NCI-H128 (cell line): ENCODE data around the gene CYBA.
"Not testable (repeated sequence)": the region's sequence is repeated elsewhere in the genome, so short reads cannot be mapped to it uniquely, and the experiment has no call there.

Experiments
- DNase-seq: peaks from one replicate; lab custom pipeline; 2025; ENCODE audit not compliant: unreplicated experiment; lab: John Stamatoyannopoulos, UW

CYBA gene

DNA sequence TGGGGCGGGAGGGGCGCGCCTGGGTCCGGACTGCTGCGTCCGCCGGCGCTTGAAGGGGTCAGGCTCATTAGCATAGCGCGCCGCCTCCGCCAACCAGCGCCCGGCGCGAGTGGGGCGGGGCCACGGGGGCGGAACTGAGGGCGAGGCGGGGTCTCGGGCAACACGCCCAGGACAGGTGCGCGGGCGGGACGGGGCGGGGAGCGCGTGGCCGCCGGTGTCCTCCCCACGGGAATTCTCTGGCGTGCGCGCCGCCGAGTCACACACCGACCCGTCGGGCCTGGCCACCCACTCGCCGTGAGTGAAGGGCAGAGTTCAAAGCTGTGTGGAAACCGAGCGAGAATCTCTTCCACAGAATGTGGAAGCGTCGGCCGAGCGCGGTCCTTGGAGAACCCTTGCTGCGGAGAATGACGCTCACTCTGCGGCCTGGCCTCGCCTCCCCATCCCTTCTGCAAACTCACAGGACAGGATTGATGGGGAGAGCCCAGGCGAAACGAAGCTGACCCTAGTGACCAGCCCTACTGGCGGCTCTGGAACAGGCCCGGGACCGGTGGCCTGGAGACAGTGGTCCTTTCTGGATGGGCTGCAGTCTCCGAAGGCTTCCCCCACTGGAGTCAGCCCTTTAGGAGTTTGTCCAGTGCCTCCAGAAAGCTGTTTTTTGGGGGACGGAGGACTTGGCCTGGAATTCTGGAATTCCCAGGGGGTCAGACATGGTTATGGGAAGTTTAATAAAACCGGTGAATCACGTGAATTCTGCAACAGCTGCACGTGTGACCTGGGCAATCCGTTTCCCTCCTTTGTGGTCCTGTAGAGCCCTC is 35.8 kb upstream of the CYBA start, which contains the start of gene SNAI3:
SNAI3 (minus strand) TSS at position 69 of the 815 bp plus-strand sequence. CDS start 101 bp downstream, outside the sequence.
- DNase-seq: peak; percentile 23

DNA sequence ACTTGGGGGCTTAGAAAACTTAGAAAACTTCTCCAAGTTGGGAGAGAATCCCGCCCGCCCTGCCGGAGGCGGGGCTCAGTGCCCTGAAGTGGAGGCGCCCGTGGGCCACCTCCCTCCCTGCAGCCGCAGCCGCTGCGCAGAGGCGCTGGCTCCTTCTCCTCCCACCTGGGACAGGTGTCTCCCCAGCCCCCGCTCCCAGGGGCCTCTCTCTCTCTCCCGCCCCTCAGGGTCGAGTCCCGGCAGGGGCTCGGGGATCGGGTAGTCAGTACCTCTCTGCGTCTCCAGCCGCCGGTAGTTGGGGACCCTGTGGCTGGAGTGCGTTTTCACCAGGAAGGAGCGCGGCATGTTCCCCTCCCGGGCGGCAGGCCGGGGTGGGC is 35.2 kb upstream of the CYBA start:
- no peak for DNase-seq

DNA sequence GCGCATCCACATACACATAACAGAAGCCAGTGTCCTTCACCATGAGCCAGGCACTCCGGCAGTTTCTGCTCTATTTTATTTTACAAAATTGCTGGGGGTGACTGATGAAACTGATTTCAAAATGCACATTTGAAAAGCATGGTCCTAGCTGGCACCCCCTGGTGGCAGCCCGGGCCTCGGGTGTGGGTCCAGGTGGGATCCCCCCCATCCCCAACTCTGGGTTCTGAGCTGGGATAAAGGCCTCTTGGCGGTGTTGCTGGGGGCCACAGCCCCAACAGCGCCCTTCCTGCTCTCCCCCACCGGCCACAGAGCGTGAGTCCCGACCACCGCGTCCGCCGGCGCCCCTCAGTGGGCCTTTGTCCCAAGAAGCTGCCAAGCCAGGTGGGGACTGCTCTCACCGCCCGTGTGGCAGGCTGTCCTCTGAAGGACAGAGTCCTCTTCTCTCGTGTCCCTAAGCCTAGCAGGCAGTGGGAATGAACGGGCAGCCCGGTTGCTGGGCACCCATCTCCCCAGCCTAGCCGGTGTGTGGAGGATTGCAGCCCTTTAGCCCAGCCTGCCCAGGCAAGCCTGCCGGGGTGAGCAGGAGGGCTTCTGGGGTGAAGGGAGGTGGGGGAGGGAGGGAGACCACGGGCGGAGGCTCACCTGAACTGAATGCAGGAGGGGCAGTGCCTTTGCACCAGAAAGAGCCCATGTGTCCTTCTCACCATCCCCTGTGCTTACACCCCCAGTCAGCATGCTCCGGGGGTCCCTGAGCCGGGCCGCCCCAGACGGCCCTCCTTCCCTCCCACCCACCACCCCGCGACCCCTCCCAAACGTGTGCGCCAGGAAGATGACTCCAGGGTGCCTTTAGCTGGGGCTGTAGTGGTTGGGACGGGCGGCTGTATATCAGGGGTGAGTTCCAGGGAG is 34.6 kb upstream of the CYBA start:
- DNase-seq: no peak

DNA sequence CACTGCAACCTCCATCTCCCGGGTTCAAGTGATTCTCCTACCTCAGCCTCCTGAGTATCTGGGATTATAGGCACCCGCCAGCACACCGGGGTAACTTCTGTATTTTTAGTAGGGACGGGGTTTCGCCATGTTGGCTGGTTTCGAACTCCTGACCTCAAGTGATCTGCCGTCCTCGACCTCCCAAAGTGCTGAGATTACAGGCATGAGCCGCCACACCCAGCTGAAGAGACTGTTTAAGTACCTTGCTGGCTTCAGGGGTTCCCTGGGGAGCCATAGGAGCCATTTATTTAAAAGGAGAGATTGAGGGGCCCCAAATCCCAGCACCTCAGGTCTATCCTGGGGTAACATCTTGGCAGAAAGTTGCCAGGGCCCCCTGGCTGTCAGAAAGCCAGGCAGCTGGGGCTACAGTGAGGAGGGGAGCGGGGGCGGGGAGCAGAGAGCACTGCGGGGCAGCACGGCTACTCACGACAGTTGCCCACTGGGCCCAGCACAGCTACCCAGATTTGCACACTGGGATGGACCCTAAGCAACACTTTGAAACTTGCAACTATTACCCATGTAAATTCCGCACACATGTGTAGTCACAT is 33.8 kb upstream of the CYBA start:
- no peak for DNase-seq

DNA sequence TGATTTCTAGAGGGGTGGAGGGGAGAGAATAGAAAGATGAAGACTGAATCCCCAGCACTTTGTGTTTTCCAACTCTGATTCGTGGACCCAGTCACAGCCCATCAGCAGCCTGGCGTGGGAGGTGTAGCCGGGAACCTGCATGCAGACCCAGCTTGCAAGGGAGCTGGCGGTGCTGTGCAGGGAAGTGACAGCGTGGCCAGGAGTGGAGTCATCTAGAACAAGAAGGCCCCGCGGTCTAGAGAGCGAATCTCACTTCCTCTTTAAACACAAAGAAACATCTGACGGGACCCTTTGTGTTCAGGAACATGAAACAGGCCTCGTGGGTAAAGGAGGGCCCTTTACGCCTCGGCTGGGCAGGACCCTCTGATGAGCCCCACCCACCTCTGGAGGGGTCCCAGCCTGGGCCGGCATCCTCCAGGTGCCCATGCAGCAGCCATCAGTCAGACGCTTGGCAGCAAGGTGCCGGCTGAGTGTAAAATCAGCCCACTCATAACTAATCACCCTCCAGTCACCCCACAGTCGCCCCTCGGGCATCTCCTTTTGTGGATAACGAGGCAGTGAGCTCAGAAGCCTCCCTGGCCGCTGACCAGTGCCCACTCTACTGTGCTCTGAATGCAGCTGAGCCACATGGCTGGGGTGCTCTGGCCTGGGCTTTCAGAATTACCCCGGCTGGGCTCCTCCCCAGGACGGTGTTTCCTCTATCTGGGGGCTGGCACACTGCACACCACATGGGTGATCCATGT is 31.0 kb upstream of the CYBA start:
- DNase-seq: no peak

DNA sequence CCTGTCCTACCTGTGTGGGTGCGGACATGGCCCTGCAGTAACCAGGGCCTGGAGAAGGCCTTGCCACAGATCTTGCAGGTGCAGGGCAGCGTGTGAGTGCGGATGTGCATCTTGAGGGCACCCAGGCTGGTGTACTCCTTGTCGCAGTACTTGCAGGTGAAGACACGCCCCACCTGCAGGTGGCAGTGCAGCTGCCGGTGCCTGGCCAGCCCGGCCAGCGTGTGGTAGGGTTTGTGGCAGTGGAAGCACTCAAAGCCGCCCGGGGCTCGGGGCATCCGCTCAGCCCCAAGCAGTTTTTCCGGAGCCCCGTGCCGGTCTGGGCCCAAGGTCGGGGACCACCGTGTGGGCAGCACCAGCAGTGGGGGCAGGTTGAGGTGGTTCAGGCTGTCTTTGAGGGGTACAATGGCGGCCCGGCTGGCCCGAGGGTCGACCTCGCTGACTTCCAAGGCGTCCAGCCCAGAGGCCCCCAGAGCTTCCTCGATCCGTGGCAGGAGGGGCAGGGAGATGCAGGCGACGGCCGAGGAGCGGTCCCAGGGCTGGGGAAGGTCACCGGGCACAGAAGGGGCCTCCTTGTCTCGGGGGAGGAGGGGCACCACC is 30.3 kb upstream of the CYBA start:
- DNase-seq: no peak

DNA sequence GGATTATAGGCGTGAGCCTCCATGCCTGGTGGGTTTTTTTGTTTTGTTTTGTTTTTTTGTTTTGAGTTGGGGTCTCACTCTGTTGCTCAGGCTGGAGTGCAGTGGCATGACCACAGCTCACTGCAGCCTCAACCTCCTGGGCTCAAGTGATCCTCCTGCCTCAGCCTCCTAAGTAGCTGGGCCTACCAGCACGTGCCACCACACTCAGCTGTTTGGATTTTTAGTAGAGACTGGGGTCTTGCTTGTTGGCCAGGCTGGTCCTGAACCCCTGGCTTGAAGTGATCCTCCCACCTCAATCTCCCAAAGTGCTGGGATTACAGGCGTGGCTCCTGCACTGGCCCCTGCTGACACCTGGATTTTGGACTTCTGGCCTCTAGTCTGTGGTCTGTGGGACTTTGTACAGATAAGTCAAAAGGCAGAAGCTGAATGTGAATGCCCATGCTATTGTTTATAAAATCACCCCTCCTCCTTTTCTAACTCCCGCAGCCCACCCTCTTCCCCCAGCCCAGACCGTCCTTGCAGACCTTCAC is 29.8 kb upstream of the CYBA start:
- DNase-seq: no peak

DNA sequence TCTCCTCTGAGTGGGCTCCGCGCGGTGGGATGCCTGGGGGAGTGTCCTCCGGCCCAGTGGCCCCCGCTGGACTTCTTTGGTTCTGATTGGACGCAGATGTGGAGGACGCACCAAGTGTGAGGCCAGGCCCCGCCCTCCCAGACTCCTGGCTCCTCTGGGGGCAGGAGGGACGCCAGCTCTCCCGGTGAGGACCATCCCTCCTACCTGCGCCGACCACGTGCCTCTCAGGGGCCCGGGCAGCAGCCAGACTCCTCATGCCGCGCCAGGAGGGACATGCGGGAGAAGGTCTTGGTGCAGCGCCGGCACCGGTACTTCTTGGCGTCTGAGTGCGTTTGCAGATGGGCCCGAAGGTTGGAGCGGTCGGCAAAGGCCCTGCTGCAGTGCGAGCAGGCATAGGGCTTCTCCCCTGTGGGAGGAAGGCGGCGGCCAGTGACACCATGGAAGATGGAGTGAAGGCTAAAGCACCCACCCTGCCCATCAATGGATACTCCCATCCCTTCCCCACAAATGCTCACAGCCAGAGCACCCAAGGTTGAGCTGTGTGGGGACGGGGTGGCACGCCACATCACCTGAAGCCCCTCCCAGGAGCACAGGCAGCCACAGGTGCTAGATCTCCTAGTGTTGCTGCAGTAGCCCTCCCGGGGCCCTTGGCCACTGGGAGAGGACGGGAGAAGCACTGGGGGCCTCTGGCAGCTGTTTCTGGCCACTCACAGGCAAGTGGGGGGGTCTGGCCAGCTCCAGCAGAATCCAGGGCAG is 27.5 kb upstream of the CYBA start:
- DNase-seq: no peak

DNA sequence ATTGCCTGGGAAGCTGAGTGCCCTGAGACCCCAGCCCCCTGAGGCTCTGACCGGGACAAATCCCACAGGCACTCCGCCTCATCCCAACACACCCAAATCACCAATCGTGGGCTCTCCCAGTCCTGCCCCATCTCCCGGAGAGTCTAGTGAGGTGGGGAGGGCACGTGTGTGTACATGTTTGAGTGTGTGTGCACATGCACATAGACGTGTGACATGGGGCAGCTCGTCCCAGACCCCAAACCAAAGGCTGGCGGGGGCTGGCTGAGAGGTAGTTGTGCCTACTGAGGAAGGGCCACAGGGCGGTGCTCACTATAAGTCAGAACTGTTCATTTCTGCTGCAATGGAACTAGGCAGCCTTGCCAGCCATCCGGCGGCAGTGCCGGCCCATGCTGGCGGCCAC is 26.9 kb upstream of the CYBA start:
- no peak for DNase-seq

DNA sequence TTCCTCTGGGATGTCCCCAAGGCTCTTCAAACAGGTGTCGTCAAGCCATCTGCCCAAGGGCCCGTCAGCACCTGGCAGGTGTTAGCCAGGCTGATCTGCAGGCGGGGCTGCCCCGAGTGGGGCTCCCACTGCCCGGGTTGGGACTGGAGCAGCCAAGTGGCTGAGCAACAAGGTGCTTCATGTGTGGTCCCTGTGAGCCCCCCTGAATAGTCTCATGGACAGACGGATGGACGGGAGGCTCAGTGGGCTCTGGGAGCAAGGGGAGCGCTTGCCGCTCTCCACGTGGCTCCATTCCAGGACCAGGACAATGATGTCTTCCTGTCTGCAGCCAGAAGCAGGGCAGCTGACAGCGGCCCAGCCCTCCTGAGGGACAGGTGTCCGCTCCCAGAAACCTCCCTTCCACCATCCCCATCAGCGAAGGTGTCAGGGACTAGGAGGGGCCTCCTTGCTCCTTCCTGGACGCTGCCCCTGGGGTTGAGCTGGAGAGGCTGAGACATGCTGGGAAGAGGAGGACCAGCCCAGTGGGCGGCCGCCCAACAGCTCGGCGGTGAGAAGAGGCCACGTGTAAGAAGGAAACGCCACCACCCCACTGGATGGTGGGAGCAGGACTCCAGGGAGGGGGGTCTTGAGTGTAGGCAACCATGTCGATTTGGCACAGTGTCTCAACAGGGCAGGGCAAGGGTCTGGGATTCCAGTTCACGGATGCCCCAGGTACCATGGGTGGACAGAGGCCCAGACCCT is 25.8 kb upstream of the CYBA start:
- DNase-seq: no peak

DNA sequence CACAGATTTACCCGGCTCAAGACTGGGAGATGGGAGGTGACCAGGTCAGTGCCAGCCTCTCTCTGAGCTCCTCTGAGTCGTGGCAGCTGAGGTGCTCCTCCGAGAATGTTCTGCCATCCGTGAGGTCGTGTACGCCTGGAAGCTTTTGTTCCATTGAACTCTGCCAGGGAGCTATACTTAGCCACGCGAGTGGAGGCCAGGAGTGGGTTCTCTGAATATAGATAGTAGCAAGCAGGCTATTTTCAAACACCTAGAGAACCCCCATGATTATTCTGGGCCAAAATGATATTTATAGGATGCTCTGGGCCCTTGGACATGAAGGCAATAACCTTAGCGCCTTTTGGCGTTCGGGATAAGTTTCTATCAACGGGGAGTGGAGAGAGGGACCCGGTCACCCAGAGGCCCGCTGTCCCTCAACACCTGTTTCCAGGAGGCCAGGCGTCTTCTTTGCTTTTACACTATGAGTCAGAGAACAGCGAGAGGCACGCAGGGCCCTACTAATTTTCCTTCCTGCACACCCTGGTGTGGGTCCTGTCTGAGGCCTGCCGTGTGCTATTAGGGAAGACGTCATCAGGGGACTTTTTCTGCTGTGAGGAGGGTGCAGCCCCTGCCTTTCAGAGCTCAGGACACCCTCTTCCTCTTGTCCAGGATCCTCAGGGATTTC is 23.0 kb upstream of the CYBA start:
- DNase-seq: no peak

DNA sequence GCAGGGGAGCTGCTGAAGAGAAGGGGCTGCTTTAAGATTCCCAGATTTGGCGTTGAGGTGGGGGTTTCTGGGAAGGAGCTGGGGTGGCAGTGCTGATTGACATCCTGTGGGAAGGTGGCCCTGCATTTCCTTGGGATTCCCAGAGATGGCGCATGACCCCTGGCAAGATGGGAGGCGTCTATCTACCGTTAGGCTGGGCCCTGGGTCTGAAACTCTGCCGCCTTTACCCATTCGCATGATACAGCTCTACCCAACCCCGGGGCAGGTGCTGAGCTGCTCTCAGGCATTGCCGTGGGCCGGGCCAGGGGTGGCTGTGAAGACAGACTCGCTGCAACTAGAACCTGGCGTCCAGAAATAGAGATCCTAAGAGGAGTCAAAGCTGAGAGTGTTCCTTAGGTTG is 21.9 kb upstream of the CYBA start:
- no peak for DNase-seq

DNA sequence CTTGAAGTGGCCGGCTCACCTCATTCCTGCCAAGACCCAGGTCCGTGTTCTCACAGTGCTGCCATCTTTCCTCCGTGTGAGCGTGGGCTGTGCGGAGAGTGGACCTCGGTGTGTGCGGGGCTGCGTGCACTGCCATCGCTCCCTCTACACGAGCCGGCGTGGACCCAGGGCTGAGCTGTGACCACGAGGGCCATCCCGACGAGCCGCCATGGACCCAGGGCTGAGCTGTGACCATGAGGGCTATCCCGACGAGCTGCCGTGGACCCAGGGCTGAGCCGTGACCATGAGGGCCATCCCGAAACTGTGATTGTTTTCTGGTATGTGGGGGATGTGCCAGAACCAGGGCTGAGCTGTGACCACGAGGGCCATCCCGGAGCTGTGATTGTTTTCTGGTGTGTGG is 21.0 kb upstream of the CYBA start:
- no peak for DNase-seq

DNA sequence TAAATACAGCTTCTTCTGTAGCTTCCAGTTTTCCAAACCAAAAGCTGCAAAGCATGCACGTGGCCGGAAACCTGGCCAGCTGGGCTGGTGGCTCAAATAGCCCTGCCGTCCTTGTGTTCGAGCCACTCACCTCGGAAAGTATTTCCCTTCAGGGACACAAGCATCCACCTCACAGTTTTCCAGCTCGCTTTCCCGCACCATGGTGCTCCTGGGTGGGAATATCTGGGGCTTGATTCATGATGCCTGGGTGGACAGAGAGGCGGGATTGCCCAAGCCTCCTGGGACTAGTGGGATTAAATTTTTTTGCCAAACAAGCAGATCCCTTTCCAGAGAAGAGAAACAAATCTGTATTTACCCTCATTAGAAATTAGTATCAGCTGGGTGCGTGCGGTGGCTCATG is 19.1 kb upstream of the CYBA start:
- DNase-seq: no peak

DNA sequence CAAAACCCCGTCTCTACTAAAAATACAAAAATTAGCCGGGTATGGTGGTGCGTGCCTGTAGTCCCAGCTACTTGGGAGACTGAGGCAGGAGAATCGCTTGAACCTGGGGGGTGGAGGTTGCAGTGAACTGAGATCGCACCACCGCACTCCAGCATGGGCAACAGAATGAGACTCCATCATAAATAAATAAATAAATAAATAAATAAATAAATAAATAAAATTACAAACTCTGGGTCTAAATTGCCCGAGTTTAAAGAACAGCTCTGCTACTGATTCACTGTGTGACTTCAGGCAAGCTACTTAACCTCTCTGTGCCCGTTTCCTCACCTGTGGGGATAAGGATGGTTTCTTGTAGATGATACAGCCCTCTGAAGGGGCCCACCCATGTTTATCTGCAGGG is 18.6 kb upstream of the CYBA start:
- not testable (repeated sequence) for DNase-seq

DNA sequence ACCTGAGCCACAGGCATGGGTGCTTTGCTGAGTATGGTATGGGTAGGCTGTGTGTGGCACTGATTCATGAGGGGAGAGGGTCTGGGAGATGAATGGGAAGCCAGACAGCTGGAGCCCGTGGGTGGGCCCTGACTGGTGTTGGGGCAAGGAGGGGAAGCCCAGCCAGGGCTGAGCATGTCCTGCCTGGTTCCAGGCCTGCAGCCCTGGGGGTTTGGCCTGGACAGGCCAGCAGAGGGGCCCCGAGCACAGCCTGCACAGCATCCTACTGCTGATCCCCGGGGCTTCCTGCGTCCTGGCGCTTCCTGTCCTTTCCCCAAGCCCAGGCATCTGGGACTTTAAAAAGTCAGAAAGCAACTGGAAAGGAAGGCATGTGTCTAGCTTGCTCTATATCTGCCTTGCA is 16.6 kb upstream of the CYBA start:
- no peak for DNase-seq

DNA sequence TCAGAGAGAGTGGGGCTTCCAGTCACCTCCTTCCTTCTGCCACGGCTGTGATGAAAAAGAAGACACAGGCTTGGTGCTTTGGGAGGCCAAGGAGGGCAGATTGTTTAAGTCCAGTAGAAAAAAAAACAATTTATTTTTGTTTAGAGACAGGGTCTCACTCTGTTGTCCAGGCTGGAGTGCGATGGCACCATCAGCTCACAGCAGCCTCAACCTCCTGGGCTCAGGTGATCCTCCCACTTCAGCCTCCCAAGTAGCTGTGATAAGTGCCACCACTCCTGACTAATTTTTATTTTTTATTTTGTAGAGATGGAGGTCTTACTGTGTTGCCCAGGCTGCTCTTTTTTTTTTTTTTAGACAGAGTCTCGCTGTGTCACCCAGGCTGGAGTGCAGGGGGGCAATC is 14.7 kb upstream of the CYBA start:
- DNase-seq: no peak

DNA sequence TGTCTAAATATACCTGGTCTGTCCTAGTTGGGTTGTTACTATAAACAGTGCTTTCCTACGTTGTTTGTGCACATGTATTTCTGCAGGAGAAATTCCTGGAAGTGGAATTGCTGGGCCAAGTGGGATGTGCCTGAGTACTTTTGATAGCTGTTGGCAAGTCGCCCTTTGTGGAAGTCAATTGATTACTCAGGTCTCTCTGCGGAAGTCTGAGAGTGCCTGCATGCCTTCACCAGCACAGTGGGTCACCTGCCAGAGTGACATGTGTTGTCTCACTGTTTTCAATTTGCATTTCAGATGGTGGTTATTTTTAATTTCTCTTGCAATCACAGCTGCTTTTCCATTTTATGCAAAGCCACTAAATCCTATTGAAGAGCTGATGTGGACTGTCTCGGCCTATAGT is 14.3 kb upstream of the CYBA start:
- DNase-seq: no peak
